HCT116 (cell line): ENCODE data around the gene SBNO2. TPM values are rescaled to one million over a fixed set of nuclear protein-coding genes. Genes with fewer than 3 reads are reported as not detected.

Experiments
- ATAC-seq: fragments of 200-7000 bp; cut with Tn5 transposase; 2 replicates; pipeline ENCODE4 v1.9.1; 2020; ENCODE audit warnings: mild to moderate bottlenecking, moderate library complexity
- BruUV-seq: library from RNA; stranded (reverse); fragments of 400-500 nt; replicated peaks from 2 replicates; lab custom pipeline; 2021; lab: Mats Ljungman, UMichigan
- CTCF ChIA-PET: fragments of 300-600 bp; sonication (Branson Sonifier 250); formaldehyde crosslinking; loops from one replicate; lab custom pipeline; 2021; ENCODE audit warnings: antibody characterized with exemption; lab: Charles Lee
- POLR2A ChIA-PET: fragments of 300-600, 350-600 bp; sonication (Branson Sonifier 250); formaldehyde crosslinking; loops from one replicate; lab custom pipeline; 2021; ENCODE audit warnings: antibody characterized with exemption; lab: Charles Lee
- RAD21 ChIA-PET, 2 experiments: fragments of 300-600 bp; sonication (Branson Sonifier 250); formaldehyde crosslinking; loops; one replicate each; lab custom pipeline; 2023; ENCODE audit warnings: low total read pairs in 2 of 2; ENCODE audit not compliant: uncharacterized antibody in 2 of 2, unreplicated experiment in 2 of 2, low non-redundant PET in 1 of 2; lab: Charles Lee
- DNase-seq: peaks from one replicate; pipeline ENCODE4 v3.0.0-alpha.2; 2010; ENCODE audit warnings: low read depth, low spot score
- H2AFZ ChIP-seq: fragments of 200-600 bp; shearing (Covaris generic), sonication (generic); 2 replicates; pipeline ENCODE4 v1.6.1; 2017; ENCODE audit warnings: low read depth, mixed run types, mixed read lengths, antibody characterized with exemption, low read length; ENCODE audit not compliant: poor library complexity, severe bottlenecking
- H3K27ac ChIP-seq: 2 replicates; pipeline ENCODE4 v1.5.1; 2012; ENCODE audit warnings: low read depth, low read length
- H3K27me3 ChIP-seq: fragments of 200-600 bp; sonication (generic); 2 replicates; pipeline ENCODE4 v1.6.1; 2016; ENCODE audit warnings: mixed run types, low read length, mixed read lengths; ENCODE audit not compliant: insufficient read depth
- H3K36me3 ChIP-seq, 2 experiments: fragments of 200-500 bp in 1 of 2; fragments of 200-600 bp in 1 of 2; sonication (Bioruptor generic) in 1 of 2; sonication (generic) in 1 of 2; 2 replicates each; pipeline versions ENCODE4 v1.5.1 to v1.6.1; 2014 to 2016; ENCODE audit warnings: low read length in 2 of 2, inconsistent platforms in 1 of 2, mixed read lengths in 1 of 2, mixed run types in 1 of 2; ENCODE audit not compliant: insufficient read depth in 2 of 2, control insufficient read depth in 1 of 2
- H3K4me1 ChIP-seq, 2 experiments: fragments of 200-600 bp in 1 of 2; sonication (generic) in 1 of 2; 2 replicates each; pipeline versions ENCODE4 v1.5.1 to v1.6.1; 2012 to 2017; ENCODE audit warnings: low read length in 2 of 2, inconsistent platforms in 1 of 2, mild to moderate bottlenecking in 1 of 2, mixed read lengths in 1 of 2, mixed run types in 1 of 2, moderate library complexity in 1 of 2; ENCODE audit not compliant: insufficient read depth in 2 of 2, control insufficient read depth in 1 of 2
- H3K4me2 ChIP-seq: fragments of 200-600 bp; sonication (generic); 2 replicates; pipeline ENCODE4 v1.6.1; 2017; ENCODE audit warnings: mixed run types, low read length, mixed read lengths
- H3K4me3 ChIP-seq, 2 experiments: fragments of 200-600 bp in 1 of 2; sonication (generic) in 1 of 2; replicated peaks in 1 of 2; 2 replicates each; pipeline ENCODE4 v1.5.1; 2011 to 2016; ENCODE audit warnings: low read length in 2 of 2, control low read depth in 1 of 2, low read depth in 1 of 2, mild to moderate bottlenecking in 1 of 2, mixed read lengths in 1 of 2, mixed run types in 1 of 2
- H3K79me2 ChIP-seq: fragments of 200-600 bp; sonication (generic); 2 replicates; pipeline ENCODE4 v1.6.1; 2017; ENCODE audit warnings: mild to moderate bottlenecking, mixed run types, low read length, moderate library complexity, mixed read lengths; ENCODE audit not compliant: insufficient read depth
- H3K9ac ChIP-seq: fragments of 200-600 bp; sonication (generic); 2 replicates; pipeline ENCODE4 v1.6.1; 2016; ENCODE audit warnings: low read length, mixed read lengths
- H3K9me2 ChIP-seq: fragments of 200-600 bp; sonication (generic), shearing (Covaris generic); 2 replicates; pipeline ENCODE4 v1.6.1; 2017; ENCODE audit warnings: mixed run types, mild to moderate bottlenecking, moderate library complexity; ENCODE audit not compliant: insufficient read depth
- H3K9me3 ChIP-seq, 2 experiments: fragments of 200-500 bp in 1 of 2; fragments of 200-600 bp in 1 of 2; sonication (Bioruptor generic) in 1 of 2; sonication (generic) in 1 of 2; 2 replicates each; pipeline ENCODE4 v1.6.1; 2014 to 2017; ENCODE audit warnings: low read length in 2 of 2, mixed read lengths in 2 of 2, inconsistent platforms in 1 of 2, low read depth in 1 of 2, mild to moderate bottlenecking in 1 of 2, mixed run types in 1 of 2, moderate library complexity in 1 of 2; ENCODE audit not compliant: control insufficient read depth in 1 of 2, insufficient read depth in 1 of 2
- H4K20me1 ChIP-seq: fragments of 200-600 bp; sonication (generic), shearing (Covaris generic); 2 replicates; pipeline ENCODE4 v1.6.1; 2017; ENCODE audit warnings: mixed run types, mild to moderate bottlenecking, moderate library complexity; ENCODE audit not compliant: insufficient read depth
- TCF7L2 ChIP-seq: IDR thresholded peaks from 2 replicates; pipeline ENCODE4 v1.7.0; 2011; ENCODE audit warnings: borderline replicate concordance, inconsistent platforms; ENCODE audit not compliant: insufficient read depth, insufficient read length; ENCODE audit errors: extremely low read depth
- intact Hi-C: fragments of 100-400 bp; cut with micrococcal nuclease; formaldehyde crosslinking; loops from 2 replicates; pipeline ENCODE4 v1.10.0; 2022
- total RNA-seq: library from RNA; stranded (reverse); gene quantifications from one replicate; pipeline ENCODE4 v1.2.1, GENCODE V29; 2021; ENCODE audit not compliant: unreplicated experiment
- TF ChIP-seq, protein P1 (sequence below): IDR thresholded peaks from 2 replicates; pipeline ENCODE4 v1.6.1; 2012; ENCODE audit warnings: low read depth

SBNO2 gene
- total RNA-seq, 1 experiment from 2014 or later = 66.4 TPM

DNA sequence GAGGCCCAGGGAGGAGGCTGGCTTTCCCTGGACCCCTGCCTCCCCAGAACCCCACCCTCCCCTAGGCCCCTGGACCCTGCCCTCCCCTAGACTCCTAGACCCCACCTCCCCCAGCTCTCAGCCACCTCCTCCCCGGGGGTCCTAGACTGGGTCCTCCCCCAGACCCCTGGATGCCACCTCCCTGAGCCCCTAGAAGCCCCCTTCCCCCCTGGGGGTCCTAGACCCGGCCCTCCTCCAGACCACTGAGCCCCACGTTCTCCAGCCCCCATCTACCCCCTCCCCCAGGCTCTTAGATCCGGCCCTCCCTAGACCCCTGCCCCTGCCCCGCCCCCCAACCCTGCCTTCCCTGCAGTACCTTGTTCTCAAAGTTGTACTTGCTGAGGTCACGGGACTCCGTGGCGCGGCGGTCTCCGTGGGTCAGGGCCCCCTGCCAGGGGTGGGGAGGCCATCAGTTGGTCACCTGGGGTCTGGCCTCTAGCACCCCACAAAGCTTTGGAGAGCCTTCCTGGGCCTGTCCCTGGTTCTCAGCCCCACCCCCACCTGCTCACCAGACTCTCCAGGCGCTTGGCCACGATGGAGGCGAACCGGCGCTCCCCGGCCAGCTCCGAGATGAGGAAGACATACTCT, 62.3 kb downstream of the SBNO2 start:
- POLR2A ChIA-PET = interaction anchor here (1.1 kb wide), 1 partner anchor 157 kb away, joined by 3 read pairs; the partner anchor contains the start of gene CIRBP
- DNase-seq = no peak
- Histone ChIP-seq H2AFZ (no peak overlapping the region), H3K79me2 (peaks cover 2% of the 10 kb centered on the region; the same call in 1 of the 2 replicates), H3K4me3 (no peak overlapping the region), H3K27ac (peak overlapping the region; percentile 27; the same call in 1 of the 2 replicates), H4K20me1 (no peaks in the 10 kb centered on the region), H3K9me3 (no peaks in the 10 kb centered on the region), H3K9me2 (no peaks in the 10 kb centered on the region), H3K36me3 (peaks cover 0 to 18% of the 10 kb centered on the region in 2 experiments; a peak in 2 of 4 replicates), H3K27me3 (no peaks in the 10 kb centered on the region), H3K9ac (no peak overlapping the region), H3K4me1 (peaks cover 16 to 35% of the 10 kb centered on the region in 2 experiments), H3K4me2 (no peak overlapping the region)
- ATAC-seq = no peak
- intact Hi-C loops = loop anchor here (5.0 kb wide), 1 partner anchor 81 kb away; no protein-coding TSS in a partner anchor
- RAD21 ChIA-PET = interaction anchor here in 1 of 2 experiments (0.6 kb wide), 1 partner anchor 25 kb away, joined by 3 read pairs; no protein-coding TSS in a partner anchor
- no peak for TF ChIP-seq TCF7L2
- TF ChIP-seq, protein P1, sequence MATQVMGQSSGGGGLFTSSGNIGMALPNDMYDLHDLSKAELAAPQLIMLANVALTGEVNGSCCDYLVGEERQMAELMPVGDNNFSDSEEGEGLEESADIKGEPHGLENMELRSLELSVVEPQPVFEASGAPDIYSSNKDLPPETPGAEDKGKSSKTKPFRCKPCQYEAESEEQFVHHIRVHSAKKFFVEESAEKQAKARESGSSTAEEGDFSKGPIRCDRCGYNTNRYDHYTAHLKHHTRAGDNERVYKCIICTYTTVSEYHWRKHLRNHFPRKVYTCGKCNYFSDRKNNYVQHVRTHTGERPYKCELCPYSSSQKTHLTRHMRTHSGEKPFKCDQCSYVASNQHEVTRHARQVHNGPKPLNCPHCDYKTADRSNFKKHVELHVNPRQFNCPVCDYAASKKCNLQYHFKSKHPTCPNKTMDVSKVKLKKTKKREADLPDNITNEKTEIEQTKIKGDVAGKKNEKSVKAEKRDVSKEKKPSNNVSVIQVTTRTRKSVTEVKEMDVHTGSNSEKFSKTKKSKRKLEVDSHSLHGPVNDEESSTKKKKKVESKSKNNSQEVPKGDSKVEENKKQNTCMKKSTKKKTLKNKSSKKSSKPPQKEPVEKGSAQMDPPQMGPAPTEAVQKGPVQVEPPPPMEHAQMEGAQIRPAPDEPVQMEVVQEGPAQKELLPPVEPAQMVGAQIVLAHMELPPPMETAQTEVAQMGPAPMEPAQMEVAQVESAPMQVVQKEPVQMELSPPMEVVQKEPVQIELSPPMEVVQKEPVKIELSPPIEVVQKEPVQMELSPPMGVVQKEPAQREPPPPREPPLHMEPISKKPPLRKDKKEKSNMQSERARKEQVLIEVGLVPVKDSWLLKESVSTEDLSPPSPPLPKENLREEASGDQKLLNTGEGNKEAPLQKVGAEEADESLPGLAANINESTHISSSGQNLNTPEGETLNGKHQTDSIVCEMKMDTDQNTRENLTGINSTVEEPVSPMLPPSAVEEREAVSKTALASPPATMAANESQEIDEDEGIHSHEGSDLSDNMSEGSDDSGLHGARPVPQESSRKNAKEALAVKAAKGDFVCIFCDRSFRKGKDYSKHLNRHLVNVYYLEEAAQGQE = no peak
- no TSS peak for BruUV-seq
- CTCF ChIA-PET = interaction anchor here (0.8 to 2.3 kb wide), 2 partner anchors 82 to 111 kb away, joined by 4 to 8 read pairs; no protein-coding TSS in a partner anchor
